HepG2 (cell line): ENCODE results near the gene BCAM. TPM values are rescaled to one million over a fixed set of nuclear protein-coding genes. Genes with fewer than 3 reads are reported as not detected.
A peak's percentile ranks its signal among the peaks of the same experiment; 100 is the strongest.

ENCODE experiments used
- ARID4A ChIP-seq: sonication (generic); formaldehyde crosslinking; IDR thresholded peaks from 2 replicates; pipeline ENCODE4 v1.5.0; 2020; ENCODE audit warnings: mild to moderate bottlenecking, missing genetic modification reagents, borderline replicate concordance
- GTF3A ChIP-seq: sonication (generic); formaldehyde crosslinking; conservative IDR thresholded peaks from 2 replicates; pipeline ENCODE4 v1.4.0; 2020; ENCODE audit warnings: mild to moderate bottlenecking, missing genetic modification reagents
- HDAC2 ChIP-seq: sonication (generic); formaldehyde crosslinking; IDR thresholded peaks from 2 replicates; pipeline ENCODE4 v1.4.0; 2020; ENCODE audit warnings: missing genetic modification reagents
- KAT7 ChIP-seq: IDR thresholded peaks from 2 replicates; pipeline ENCODE4 v1.6.1; 2018; ENCODE audit warnings: borderline replicate concordance, missing compliant biosample characterization
- MTA1 ChIP-seq: sonication (generic); formaldehyde crosslinking; IDR thresholded peaks from 2 replicates; pipeline ENCODE4 v1.4.0; 2020; ENCODE audit warnings: missing genetic modification reagents, mild to moderate bottlenecking, borderline replicate concordance
- NR0B2 ChIP-seq: sonication (generic); formaldehyde crosslinking; IDR thresholded peaks from 2 replicates; pipeline ENCODE4 v1.4.0; 2020; ENCODE audit warnings: mild to moderate bottlenecking, missing genetic modification reagents
- PITX1 ChIP-seq: sonication (generic); formaldehyde crosslinking; IDR thresholded peaks from 2 replicates; pipeline ENCODE4 v1.5.1; 2020; ENCODE audit warnings: mild to moderate bottlenecking, missing genetic modification reagents
- POLR2AphosphoS5 ChIP-seq: IDR thresholded peaks from 2 replicates; pipeline ENCODE4 v1.6.1; 2012; ENCODE audit warnings: low read depth, low read length
- REST ChIP-seq, 2 experiments: IDR thresholded peaks; 2 replicates each; pipeline ENCODE4 v1.6.1; 2011 to 2012; ENCODE audit warnings: low read length in 2 of 2, borderline replicate concordance in 1 of 2, low read depth in 1 of 2, mild to moderate bottlenecking in 1 of 2, moderate library complexity in 1 of 2
- ZBTB7B ChIP-seq: sonication (generic); formaldehyde crosslinking; IDR thresholded peaks from 2 replicates; pipeline ENCODE4 v1.4.0; 2020; ENCODE audit warnings: missing genetic modification reagents
- ZNF317 ChIP-seq: sonication (generic); formaldehyde crosslinking; IDR thresholded peaks from 2 replicates; pipeline ENCODE4 v1.5.0; 2020; ENCODE audit warnings: mild to moderate bottlenecking, missing genetic modification reagents
- ZNF350 ChIP-seq: sonication (generic); formaldehyde crosslinking; IDR thresholded peaks from 2 replicates; pipeline ENCODE4 v1.4.0; 2020; ENCODE audit warnings: mild to moderate bottlenecking, low read depth, missing genetic modification reagents, borderline replicate concordance
- ZNF552 ChIP-seq: sonication (generic); formaldehyde crosslinking; IDR thresholded peaks from 2 replicates; pipeline ENCODE4 v1.9.0; 2022; ENCODE audit warnings: missing genetic modification reagents, mild to moderate bottlenecking, borderline replicate concordance
- ZNF574 ChIP-seq: sonication (generic); formaldehyde crosslinking; IDR thresholded peaks from 2 replicates; pipeline ENCODE4 v1.4.0; 2020; ENCODE audit warnings: missing genetic modification reagents
- ZNF580 ChIP-seq: IDR thresholded peaks from 2 replicates; pipeline ENCODE4 v1.6.1; 2016; ENCODE audit warnings: low read depth, borderline replicate concordance
- polyA plus RNA-seq, 8 experiments: library from polyadenylated mRNA; depleted of rRNA in 3 of 8; stranded (reverse) in 7 of 8; unstranded in 1 of 8; fragments of >200 nt; fragmentation: Illumina TruSeq in 4 of 8; extraction: Trizol in 4 of 8; gene quantifications; 2 replicates each; pipeline versions ENCODE4 v1.2.1 to v1.2.3, GENCODE V29; 2011 to 2016; ENCODE audit warnings: low read depth in 4 of 8, missing spikeins in 1 of 8, mixed read lengths in 1 of 8; ENCODE audit not compliant: insufficient read depth in 1 of 8
- total RNA-seq, 5 experiments: library from RNA; depleted of rRNA; stranded (reverse); fragments of >200 nt; fragmentation: Illumina TruSeq; extraction: Trizol; gene quantifications; 2 replicates each; pipeline ENCODE4 v1.2.3, GENCODE V29; 2016; ENCODE audit warnings: low read depth in 1 of 5

BCAM gene
- total and polyA plus RNA-seq, 2 of the 13 experiments (the other 11 are each of a cell fraction or from before 2014, with no cell fraction given), result 51.2 to 62.7 TPM

- TF ChIP-seq REST (IDR thresholded peaks at IDR 0.05; ENCODE audit: borderline replicate concordance in 1 of 2, low read depth in 1 of 2, low read length in 2 of 2), result peak in 1 of 2 experiments; percentile 40; a peak in 1 of 4 replicates
- peak; percentile 77 for TF ChIP-seq POLR2AphosphoS5
- TF ChIP-seq ZNF350 (CRISPR knock-in tag), result 0 out of 2 replicates have a peak, but pooled peaks have one; percentile 20
- TF ChIP-seq ARID4A (CRISPR knock-in tag), result peak; percentile 65; the same call in 1 of the 2 replicates
- 0 out of 2 replicates have a peak, but pooled peaks have one; percentile 3 for TF ChIP-seq HDAC2 (CRISPR knock-in tag)
- no peak; the same call in none of the 2 replicates for TF ChIP-seq ZNF317 (CRISPR knock-in tag)
- TF ChIP-seq ZNF574 (CRISPR knock-in tag), result no peak
- 0 out of 2 replicates have a peak, but pooled peaks have one; percentile 46 for TF ChIP-seq ZNF552 (CRISPR knock-in tag)
- TF ChIP-seq ZBTB7B, result peak; percentile 79
- TF ChIP-seq MTA1, result peak; percentile 55; the same call in 1 of the 2 replicates
- peak; percentile 51; the same call in 1 of the 2 replicates for TF ChIP-seq NR0B2
- TF ChIP-seq PITX1 (CRISPR knock-in tag), result 0 out of 2 replicates have a peak, but pooled peaks have one; percentile 10
- peak; percentile 86 for TF ChIP-seq KAT7
- TF ChIP-seq ZNF580 (CRISPR knock-in tag), result peak; percentile 14; the same call in 1 of the 2 replicates
- 0 out of 2 replicates have a peak, but pooled peaks have one; percentile 26 for TF ChIP-seq GTF3A
Measured at GRCh38 chr19:44808463-44809371, at the start of gene BCAM (continued).
